ENCODE data around the gene C19orf12. TPM values are rescaled to one million over a fixed set of nuclear protein-coding genes. Genes with fewer than 3 reads are reported as not detected.
A peak's percentile ranks its signal among the peaks of the same experiment; 100 is the strongest.

C19orf12 gene
- total RNA-seq, 4 donors from 2014 or later, result 27.0 to 52.9 (median 38.9) TPM

DNA sequence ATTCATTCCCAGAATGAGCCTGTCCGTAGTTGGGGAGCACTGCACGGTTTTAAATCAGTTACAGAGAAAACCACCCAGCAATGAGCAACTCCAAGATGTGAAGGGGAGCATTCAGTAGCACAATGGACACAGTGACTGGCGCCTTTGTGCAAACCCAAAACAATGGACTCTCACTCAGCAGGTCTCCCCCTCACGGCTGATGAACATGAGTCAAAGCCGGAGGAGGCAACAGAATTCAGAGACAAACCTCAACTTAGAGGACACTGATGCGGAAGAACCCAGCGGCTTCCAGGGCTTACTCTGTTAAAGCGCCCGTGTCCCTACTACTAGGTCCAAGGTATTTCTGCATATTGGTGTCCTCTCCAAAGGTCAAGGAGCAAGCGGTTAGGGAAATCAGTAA, 32.1 kb downstream of the C19orf12 start:
- intact Hi-C loops (cut with DNase I), result no loop called here
- Histone ChIP-seq H3K4me3 (no peak overlapping the region), H3K36me3 (peaks cover 0 to 4% (median 0%) of the 10 kb centered on the region in 4 donors), H3K4me1 (peaks cover 46 to 80% (median 63%) of the 10 kb centered on the region in 4 donors), H3K9me3 (no peaks in the 10 kb centered on the region), H3K27me3 (no peaks in the 10 kb centered on the region), H3K27ac (replicated peaks in 1 of 4) (peak overlapping the region in 3 of 4 donors; percentile 79 to 84 (median 79))
- DNase-seq (ENCODE audit: extremely low spot score), result no peak
- TF ChIP-seq CTCF (IDR thresholded peaks at IDR 0.05) (no peak), EP300 (IDR thresholded peaks at IDR 0.05) (no peak), POLR2AphosphoS5 (IDR thresholded peaks at IDR 0.05) (no peak), POLR2A (IDR thresholded peaks at IDR 0.05; ENCODE audit: low read depth) (no peak)
- WGBS, result 82% methylated on average over 10 of the region's 10 CpGs

GRCh38 chr19:29682236-29682895, 32.7 kb downstream of the C19orf12 start:
- 85% methylated on average over 15 of the region's 16 CpGs for WGBS
- H3K4me3 ChIP-seq, result no peak overlapping the region
- H3K27ac ChIP-seq (replicated peaks in 1 of 4), result peak overlapping the region; percentile 72 to 84 (median 79)
- peaks cover 53 to 83% (median 69%) of the 10 kb centered on the region in 4 donors for H3K4me1 ChIP-seq
- DNase-seq (ENCODE audit: extremely low spot score), result no peak
- TF ChIP-seq CTCF (IDR thresholded peaks at IDR 0.05) (no peak), POLR2A (IDR thresholded peaks at IDR 0.05; ENCODE audit: low read depth) (no peak), POLR2AphosphoS5 (IDR thresholded peaks at IDR 0.05) (no peak), EP300 (IDR thresholded peaks at IDR 0.05) (no peak)
- H3K36me3 ChIP-seq, result peaks cover 0 to 11% (median 2%) of the 10 kb centered on the region in 4 donors
- H3K27me3 ChIP-seq, result no peaks in the 10 kb centered on the region
- H3K9me3 ChIP-seq, result no peaks in the 10 kb centered on the region
- intact Hi-C loops (cut with DNase I), result no loop called here

DNA sequence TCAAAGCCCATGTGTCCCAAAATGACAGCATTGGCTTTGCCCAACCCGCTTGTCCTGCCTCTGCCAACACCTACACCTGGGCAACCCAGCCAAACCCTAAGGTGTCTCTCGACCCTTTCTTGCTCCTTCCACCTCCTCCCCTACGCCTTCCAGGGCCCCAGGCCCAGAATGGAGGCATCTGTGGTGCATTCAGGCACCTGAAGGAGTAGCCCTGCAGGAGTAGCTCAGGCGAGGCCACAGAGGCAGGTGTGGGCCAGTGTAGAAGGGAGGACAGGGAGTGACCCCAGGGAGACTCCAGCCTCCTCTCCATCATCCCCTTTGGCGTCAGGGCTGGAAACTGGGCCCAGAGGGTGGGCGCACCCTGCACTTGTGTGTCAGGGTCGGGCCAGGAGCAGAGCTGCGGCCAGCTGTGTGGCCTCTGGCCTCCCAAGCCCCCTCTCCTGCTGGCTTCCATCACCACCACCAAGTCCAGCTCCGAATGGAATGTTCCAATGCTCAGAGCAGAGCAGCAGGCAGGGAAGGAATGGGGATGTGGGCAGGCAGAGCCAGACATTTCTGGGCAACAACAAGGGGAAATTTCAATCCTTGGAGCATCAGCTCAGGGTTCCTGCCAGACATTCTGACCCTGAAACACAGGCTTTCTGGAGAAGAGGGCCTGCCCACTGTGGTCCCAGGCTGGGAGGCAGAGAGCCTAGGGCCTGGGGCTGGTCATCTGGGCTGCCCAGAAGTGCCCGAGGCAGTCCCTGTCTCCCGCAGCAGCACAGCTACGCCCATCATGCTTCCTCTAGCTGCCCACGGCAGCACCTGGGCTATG, 33.4 kb downstream of the C19orf12 start:
- Histone ChIP-seq H3K4me3 (no peak overlapping the region), H3K9me3 (no peaks in the 10 kb centered on the region), H3K27ac (replicated peaks in 1 of 4) (peak overlapping the region; percentile 72 to 84 (median 79)), H3K36me3 (peaks cover 0 to 18% (median 8%) of the 10 kb centered on the region in 4 donors), H3K27me3 (no peaks in the 10 kb centered on the region), H3K4me1 (peaks cover 60 to 87% (median 77%) of the 10 kb centered on the region in 4 donors)
- WGBS, result 70% methylated on average over 7 of the region's 13 CpGs
- TF ChIP-seq EP300 (IDR thresholded peaks at IDR 0.05) (no peak), POLR2AphosphoS5 (IDR thresholded peaks at IDR 0.05) (peak; percentile 63)
- DNase-seq (ENCODE audit: extremely low spot score), result no peak
- intact Hi-C loops (cut with DNase I), result no loop called here

- H3K27me3 ChIP-seq, result no peaks in the 10 kb centered on the region
- intact Hi-C loops (cut with DNase I), result no loop called here
- no peak overlapping the region for H3K4me3 ChIP-seq
- H3K27ac ChIP-seq (replicated peaks in 1 of 4), result peak overlapping the region; percentile 72 to 84 (median 79)
- peaks cover 67 to 87% (median 82%) of the 10 kb centered on the region in 4 donors for H3K4me1 ChIP-seq
- no peak for DNase-seq (ENCODE audit: extremely low spot score)
- H3K9me3 ChIP-seq, result no peaks in the 10 kb centered on the region
- peaks cover under 1 to 25% (median 13%) of the 10 kb centered on the region in 4 donors for H3K36me3 ChIP-seq
- TF ChIP-seq POLR2A (IDR thresholded peaks at IDR 0.05; ENCODE audit: low read depth), result no peak
- no peak for TF ChIP-seq POLR2AphosphoS5 (IDR thresholded peaks at IDR 0.05)
- 59% methylated on average over 5 of the region's 7 CpGs for WGBS
These were observed 34.1 kb downstream of the C19orf12 start for GRCh38 chr19:29680937-29681336.

DNA sequence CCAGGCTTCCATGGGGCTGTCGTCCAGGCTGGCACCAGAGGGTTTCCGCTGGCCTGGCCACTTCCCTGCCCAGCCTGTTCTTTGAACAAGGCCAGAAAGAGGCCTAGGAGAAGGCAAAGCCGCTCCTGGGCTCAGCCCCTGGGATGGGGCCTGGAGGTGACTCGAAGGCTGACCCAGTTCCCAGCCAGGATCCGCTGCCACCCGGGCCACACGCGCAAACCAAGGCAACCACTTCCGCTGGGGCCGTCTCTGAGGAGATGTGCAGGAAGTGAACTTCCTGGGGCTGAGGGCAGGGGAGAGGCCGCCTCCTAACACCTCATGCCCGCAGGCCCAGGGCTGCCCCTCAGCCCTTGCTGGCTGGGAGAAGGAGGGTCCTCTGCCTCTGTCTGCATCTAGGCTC, 34.6 kb downstream of the C19orf12 start:
- Histone ChIP-seq H3K27ac (replicated peaks in 1 of 4) (peak overlapping the region; percentile 72 to 84 (median 79)), H3K36me3 (peaks cover 4 to 30% (median 18%) of the 10 kb centered on the region in 4 donors), H3K4me1 (peaks cover 72 to 87% (median 82%) of the 10 kb centered on the region in 4 donors), H3K27me3 (no peaks in the 10 kb centered on the region), H3K4me3 (no peak overlapping the region), H3K9me3 (no peaks in the 10 kb centered on the region)
- DNase-seq (ENCODE audit: extremely low spot score), result no peak
- TF ChIP-seq POLR2AphosphoS5 (IDR thresholded peaks at IDR 0.05) (peak in 1 of 2 donors; percentile 15), POLR2A (IDR thresholded peaks at IDR 0.05; ENCODE audit: low read depth) (no peak), EP300 (IDR thresholded peaks at IDR 0.05) (no peak), CTCF (IDR thresholded peaks at IDR 0.05) (no peak)
- intact Hi-C loops (cut with DNase I), result no loop called here
- WGBS, result no CpG with 5 or more reads among the region's 12 CpGs

Measured in esophagus muscularis mucosa (tissue), 4 donors.